ENCODE data around the gene SLC35F2.

The SLC35F2 gene

DNA sequence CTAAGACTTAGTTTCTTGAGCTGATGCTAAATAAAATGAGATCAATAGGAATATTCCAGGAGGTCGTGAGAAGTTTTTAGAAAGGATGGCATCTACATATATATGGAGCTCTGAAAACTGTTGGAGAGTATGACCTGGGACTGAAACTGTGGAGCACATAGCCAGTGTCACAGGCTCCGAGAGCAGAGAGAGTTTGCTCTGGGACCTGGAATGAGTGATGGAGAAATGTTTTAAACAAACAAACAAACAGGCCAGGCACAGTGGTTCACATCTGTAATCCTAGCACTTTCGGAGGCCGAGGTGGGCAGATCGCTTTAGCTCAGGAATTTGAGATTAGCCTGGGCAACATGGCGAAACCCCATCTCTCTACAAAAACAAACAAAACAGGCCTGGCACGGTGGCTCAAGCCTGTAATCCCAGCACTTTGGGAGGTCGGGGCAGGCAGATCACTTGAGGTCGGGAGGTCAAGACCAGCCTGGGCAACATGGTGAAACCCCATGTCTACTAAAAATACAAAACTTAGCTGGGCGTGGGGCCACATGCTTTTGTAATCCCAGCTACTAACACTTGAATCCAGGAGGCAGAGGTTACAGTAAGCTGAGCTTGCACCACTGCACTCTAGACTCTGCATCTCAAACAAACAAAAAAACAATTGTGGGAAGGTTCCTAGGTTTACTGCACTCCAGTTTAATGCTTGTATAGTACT, 67.1 kb downstream of the SLC35F2 start:
- Histone ChIP-seq H3K36me3 (ENCODE audit: control insufficient read depth, insufficient read depth, low read length) (peaks cover 13% of the 10 kb centered on the region), H3K27me3 (replicated peaks; ENCODE audit: control insufficient read depth, insufficient read depth, low read length) (no peaks in the 10 kb centered on the region), H3K4me3 (replicated peaks; ENCODE audit: low read depth, low read length) (no peak overlapping the region)
- TF ChIP-seq, protein P1, sequence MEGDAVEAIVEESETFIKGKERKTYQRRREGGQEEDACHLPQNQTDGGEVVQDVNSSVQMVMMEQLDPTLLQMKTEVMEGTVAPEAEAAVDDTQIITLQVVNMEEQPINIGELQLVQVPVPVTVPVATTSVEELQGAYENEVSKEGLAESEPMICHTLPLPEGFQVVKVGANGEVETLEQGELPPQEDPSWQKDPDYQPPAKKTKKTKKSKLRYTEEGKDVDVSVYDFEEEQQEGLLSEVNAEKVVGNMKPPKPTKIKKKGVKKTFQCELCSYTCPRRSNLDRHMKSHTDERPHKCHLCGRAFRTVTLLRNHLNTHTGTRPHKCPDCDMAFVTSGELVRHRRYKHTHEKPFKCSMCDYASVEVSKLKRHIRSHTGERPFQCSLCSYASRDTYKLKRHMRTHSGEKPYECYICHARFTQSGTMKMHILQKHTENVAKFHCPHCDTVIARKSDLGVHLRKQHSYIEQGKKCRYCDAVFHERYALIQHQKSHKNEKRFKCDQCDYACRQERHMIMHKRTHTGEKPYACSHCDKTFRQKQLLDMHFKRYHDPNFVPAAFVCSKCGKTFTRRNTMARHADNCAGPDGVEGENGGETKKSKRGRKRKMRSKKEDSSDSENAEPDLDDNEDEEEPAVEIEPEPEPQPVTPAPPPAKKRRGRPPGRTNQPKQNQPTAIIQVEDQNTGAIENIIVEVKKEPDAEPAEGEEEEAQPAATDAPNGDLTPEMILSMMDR (IDR thresholded peaks at IDR 0.05; ENCODE audit: insufficient read depth, low read length, poor library complexity, severe bottlenecking) = no peak
- no peak for DNase-seq (ENCODE audit: extremely low read depth, insufficient read length)

DNA sequence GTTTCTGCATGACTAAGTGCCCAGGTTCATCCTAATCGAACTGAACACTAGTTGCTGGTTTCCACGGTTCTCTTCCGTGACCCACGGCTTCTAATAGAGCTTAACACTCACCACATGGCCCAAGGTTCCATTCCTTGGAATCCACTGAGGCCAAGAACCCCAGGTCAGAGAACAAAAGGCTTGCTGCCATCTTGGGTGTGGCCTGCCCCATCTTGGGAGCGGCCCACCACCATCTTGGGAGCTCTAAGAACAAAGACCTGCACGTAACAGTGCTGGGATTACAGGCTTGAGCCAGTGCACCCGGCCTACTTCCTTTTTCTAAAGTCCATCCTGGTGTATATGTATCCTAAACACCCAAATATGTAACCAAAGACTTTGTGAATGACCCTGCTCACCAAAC, 68.8 kb downstream of the SLC35F2 start:
- Histone ChIP-seq H3K4me3 (replicated peaks; ENCODE audit: low read depth, low read length) (no peak overlapping the region), H3K27me3 (replicated peaks; ENCODE audit: control insufficient read depth, insufficient read depth, low read length) (no peaks in the 10 kb centered on the region), H3K36me3 (ENCODE audit: control insufficient read depth, insufficient read depth, low read length) (peaks cover 13% of the 10 kb centered on the region)
- DNase-seq (ENCODE audit: extremely low read depth, insufficient read length) = no peak
- TF ChIP-seq, protein P1 (IDR thresholded peaks at IDR 0.05; ENCODE audit: insufficient read depth, low read length, poor library complexity, severe bottlenecking) = no peak

DNA sequence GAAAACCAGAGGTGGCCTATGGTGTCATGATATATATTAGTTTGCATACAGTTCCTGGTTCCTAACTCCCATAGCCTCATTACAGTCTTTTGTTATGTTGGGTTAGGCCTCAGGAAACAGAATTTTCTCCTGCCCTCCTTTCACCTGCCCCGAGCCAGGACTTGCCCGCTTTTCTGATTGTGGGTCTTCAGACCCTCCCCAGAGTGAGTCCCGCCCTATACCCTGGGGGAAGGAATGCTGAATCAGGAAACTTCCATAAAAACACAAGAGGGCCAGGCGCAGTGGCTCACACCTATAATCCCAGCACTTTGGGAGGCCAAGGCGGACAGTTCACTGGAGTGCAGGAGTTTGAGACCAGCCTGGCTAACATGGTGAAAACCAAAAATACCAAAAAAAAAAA, 70.9 kb downstream of the SLC35F2 start:
- Histone ChIP-seq H3K36me3 (ENCODE audit: control insufficient read depth, insufficient read depth, low read length) (peaks cover 9% of the 10 kb centered on the region), H3K4me3 (replicated peaks; ENCODE audit: low read depth, low read length) (no peak overlapping the region), H3K27me3 (replicated peaks; ENCODE audit: control insufficient read depth, insufficient read depth, low read length) (no peaks in the 10 kb centered on the region)
- TF ChIP-seq, protein P1 (IDR thresholded peaks at IDR 0.05; ENCODE audit: insufficient read depth, low read length, poor library complexity, severe bottlenecking) = no peak
- no peak for DNase-seq (ENCODE audit: extremely low read depth, insufficient read length)

DNA sequence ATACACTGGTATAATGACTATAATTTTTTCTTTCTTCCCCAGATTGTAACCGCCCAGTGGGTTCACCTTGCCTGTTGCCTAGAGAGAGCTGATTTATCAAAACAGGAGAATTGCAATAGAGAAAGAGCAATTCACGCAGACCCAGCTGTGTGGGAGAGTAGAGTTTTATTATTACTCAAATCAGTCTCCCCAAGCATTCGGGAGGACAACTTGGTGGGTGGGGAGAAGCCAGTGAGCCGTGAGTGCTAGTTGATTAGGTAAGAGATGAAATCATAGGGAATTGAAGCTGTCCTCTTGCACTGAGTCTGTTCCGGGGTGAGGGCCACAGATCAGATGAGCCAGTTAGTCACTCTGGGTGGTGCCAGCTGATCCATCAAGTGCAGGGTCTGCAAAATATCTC, 73.2 kb downstream of the SLC35F2 start:
- no peaks in the 10 kb centered on the region for H3K27me3 ChIP-seq (replicated peaks; ENCODE audit: control insufficient read depth, insufficient read depth, low read length)
- TF ChIP-seq, protein P1 (IDR thresholded peaks at IDR 0.05; ENCODE audit: insufficient read depth, low read length, poor library complexity, severe bottlenecking) = no peak
- no peaks in the 10 kb centered on the region for H3K36me3 ChIP-seq (ENCODE audit: control insufficient read depth, insufficient read depth, low read length)
- H3K4me3 ChIP-seq (replicated peaks; ENCODE audit: low read depth, low read length) = no peak overlapping the region
- DNase-seq (ENCODE audit: extremely low read depth, insufficient read length) = no peak

DNA sequence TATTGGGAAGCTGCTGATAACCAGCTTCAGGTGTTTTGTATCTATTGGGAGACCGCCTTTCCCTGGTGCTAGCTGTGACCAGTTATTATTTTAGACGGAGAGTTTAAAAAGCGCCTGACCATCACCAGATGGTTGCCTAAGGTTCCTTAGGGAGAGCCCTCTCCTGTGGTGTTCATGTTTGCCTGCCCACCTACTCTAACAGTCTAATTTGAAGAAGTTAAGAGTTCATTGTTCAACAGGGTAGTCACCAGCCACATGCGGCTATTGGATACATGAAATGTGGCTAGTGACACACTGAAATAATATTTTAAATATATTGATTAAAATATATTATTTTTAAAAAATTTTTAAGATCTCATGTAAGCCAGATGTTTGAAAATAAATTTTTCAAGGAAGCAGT, 75.5 kb downstream of the SLC35F2 start:
- Histone ChIP-seq H3K36me3 (ENCODE audit: control insufficient read depth, insufficient read depth, low read length) (no peaks in the 10 kb centered on the region), H3K27me3 (replicated peaks; ENCODE audit: control insufficient read depth, insufficient read depth, low read length) (no peaks in the 10 kb centered on the region), H3K4me3 (replicated peaks; ENCODE audit: low read depth, low read length) (no peak overlapping the region)
- TF ChIP-seq, protein P1 (IDR thresholded peaks at IDR 0.05; ENCODE audit: insufficient read depth, low read length, poor library complexity, severe bottlenecking) = no peak
- no peak for DNase-seq (ENCODE audit: extremely low read depth, insufficient read length)

DNA sequence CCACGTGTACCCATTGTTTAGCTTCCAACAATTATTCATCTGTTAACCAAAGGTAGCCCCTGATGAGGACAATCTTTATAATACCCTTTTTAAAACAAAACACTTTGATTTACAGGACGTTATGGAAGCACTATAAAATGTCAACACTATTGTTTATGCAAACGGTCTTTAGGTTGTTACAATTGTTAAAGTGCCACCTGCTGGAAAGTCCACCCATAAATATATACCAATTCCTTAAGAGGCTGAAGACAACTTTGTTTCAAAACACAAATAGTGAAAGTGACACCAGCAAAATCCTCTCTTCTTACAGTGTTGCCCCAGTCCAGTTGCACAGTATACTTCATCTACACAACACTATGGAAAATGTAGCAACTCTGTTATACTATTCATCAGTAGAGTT, 77.8 kb downstream of the SLC35F2 start:
- Histone ChIP-seq H3K36me3 (ENCODE audit: control insufficient read depth, insufficient read depth, low read length) (no peaks in the 10 kb centered on the region), H3K27me3 (replicated peaks; ENCODE audit: control insufficient read depth, insufficient read depth, low read length) (no peaks in the 10 kb centered on the region), H3K4me3 (replicated peaks; ENCODE audit: low read depth, low read length) (no peak overlapping the region)
- TF ChIP-seq, protein P1 (IDR thresholded peaks at IDR 0.05; ENCODE audit: insufficient read depth, low read length, poor library complexity, severe bottlenecking) = peak; percentile 24
- no peak for DNase-seq (ENCODE audit: extremely low read depth, insufficient read length)
